Tongue (tissue), 2 donors: ENCODE measurements around the gene LSM4. TPM values are rescaled to one million over a fixed set of nuclear protein-coding genes. Genes with fewer than 3 reads are reported as not detected.

Source experiments
- DNase-seq: peaks from one replicate; pipeline ENCODE4 v3.0.0-alpha.2; 2015
- total RNA-seq: library from RNA; depleted of rRNA; stranded (reverse); fragments of >200 nt; gene quantifications from one replicate; pipeline ENCODE4 v1.2.3, GENCODE V29; 2014

Gene LSM4
- total RNA-seq, 1 donor from 2014 or later = 143 TPM

DNA sequence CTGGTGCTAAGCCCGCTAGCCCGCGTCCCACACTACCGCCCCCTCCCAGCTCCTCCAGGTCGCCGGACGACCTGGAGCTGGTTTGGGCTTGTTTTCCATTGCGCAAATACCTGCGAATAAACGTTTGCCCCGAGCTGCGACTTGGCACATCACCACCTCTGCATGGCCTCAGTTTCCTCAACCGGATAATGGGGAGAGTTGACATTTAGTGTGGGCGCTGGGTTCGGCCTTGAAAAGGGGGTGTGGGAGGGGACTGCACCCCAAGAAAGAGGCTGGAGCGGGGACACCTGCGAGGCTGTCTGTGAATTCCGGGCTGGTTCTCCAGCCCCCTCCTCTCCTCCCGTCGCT, 30.4 kb downstream of the LSM4 start:
- DNase-seq = no peak

DNA sequence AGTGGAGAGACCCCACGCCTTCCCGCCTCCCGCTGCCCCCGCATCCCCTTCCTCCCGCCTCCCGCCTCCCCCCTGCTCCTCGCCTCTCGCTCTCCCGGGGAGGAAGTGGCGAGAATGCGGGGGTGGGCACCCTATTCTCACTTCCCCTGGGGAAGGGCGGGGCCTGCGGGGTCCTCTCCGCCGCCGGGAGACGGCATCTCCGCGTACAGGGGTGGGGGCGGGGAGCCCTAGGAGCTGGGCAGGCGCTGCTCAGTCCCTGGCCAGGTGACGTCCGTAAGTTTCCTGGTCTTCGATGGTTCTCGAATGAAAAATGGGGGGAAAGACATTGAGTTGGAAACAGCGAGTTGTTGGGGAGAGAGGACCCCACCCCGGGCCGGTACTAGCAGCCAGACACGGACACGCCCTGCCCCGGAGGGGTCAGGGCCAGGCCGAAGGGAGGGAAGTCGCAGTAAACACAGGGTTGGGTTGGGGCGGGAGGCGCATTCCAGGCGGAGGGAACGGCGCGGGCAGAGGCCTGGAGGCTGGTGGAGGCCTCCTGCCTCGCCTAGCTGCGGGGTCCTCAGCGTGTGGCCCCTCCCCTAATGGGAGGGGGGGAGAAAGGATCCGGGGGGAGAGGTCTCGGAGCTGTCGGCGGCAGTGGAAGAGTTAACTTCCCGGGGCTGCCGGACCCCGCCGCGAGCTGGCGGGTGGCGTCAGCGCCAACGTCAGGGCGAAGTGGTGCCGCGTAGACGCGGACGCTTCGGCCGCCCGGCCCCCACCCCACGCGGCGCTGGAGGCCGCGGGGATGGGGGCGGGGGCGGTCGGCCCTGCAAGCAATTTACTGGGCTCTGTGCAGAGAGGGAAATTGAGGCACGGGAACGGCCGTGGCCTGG, 31.1 kb downstream of the LSM4 start:
- DNase-seq = peak; percentile 87

DNA sequence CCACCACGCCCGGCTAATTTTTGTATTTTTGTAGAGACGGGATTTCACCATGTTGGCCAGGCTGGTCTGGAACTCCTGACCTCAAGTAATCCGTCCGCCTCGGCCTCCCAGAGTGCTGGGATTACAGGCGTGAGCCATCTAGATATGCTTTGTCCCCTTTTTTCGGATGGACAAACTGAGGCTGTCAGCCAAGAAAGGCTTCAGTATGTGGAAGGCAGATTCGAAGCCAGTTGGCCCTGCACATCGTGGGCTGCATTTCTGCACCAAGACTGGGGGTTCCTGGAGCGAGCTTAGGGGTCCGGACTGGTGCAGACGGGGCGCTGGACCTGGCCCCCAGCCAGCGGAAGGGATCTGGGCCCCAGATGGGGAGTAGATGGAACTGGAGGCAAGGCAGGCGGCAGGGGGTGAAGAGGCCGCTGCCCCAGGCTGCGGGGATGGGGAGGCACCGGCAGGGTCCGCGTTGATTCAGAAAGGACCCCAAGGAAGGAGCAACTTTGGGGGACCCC, 31.8 kb downstream of the LSM4 start:
- DNase-seq = no peak

DNA sequence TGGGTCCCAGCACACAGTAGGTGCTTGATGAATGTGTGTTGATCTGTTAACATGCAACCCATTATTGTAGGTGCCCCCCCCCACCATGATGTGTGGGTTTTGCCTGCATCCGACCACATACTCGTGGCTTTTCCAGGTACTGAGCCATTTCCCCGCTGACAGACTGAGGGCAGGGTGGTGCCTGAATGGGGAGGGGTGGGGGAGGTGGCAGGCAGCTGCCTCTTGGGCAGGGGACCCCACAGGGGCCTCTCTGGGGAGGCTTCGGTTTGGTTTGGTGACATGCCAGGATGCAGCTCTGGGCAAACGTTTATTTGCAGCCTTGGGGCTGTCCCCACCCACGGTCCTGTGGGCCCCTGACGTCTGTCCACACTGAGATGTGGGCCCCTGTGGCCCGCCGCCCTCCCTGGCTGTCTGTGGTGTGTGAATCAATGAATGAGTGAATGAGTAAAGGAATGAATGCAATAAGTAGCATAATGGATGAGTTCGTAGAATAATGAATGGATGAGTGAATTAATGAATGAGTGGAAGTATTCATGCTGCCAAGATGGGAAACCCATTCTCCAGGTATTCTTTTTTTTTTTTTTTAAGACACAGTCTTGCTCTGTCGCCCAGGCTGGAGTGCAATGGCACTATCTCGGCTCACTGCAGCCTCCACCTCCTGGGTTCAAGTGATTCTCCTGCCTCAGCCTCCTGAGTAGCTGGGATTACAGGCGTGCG, 32.4 kb downstream of the LSM4 start:
- DNase-seq = no peak

DNA sequence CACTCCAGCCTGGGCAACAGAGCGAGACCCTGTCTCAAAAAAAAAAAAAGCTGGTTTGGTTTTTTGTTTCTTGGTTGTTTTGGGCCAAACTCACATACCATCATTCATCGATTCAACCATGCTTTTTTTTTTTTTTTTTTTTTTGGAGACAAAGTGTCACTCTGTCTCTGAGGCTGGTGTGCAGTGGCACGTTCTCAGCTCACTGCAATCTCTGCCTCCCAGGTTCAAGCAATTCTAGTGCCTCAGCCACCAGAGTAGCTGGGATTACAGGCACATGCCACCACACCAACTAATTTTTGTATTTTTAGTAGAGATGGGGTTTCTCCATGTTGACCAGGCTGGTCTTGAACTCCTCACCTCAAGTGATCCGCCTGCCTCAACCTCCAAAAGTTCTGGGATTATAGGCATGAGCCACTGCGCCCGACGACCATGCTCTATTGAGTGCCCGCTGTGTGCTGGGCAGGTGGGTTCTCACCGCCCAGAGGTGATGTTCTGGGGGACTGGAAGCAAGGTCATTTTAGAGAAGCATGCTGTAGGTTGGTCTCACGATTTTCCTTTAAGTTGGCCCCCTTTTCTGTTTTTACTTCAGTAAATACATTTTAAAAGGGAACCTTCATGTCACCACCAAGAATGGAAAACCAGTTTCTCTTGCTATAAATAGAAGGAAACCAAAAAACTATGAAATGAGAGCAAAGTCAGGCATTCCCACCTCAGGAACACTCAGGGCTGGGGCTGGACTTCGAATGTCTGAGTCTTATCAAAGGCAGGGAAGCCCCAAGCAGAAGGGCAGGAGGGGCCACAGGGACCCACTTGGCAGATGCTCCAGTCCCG, 33.2 kb downstream of the LSM4 start:
- peak; percentile 30 for DNase-seq

DNA sequence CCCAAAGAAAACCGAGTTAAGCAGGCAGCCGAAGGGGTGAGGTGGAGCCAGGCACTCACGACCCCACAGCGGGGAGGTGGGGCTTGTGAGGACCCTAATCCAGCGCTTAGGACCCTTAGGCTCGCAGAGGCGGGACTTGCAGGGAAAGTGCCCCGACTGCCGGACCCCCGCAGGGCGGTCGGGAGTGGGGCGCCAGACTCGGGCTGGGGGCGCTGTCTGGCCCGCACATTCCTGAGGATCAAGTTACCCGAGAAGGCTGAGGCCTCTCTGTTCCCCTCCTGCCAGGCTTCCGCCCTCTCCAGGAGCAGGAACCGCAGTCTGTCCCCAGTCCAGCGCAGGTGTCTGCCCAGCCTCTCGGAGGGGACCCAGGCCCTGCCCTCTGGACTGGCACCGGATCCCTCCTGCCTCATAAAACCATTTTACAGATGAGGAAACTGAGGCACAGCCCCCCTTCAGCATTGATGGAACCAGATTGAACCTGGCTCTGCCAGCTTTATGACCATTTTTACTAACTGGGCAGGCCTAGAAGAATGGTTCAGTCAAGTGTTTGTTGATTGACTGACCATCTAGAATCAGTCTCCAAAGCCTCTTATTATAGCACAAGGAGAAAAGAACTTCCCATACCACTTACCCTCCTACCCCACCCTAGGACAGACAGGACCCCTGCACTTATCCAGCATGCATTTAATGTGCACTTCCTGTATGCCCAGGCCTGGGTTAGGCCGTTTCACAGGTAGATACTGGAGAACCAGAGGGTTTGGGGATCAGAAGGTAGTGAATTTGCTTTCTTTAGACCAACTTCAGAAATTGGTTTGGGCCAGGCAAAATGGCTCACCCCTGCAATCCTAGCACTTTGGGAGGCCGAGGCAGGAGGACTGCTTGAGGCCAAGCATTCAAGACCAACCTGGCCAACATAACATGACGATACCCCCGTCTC, 34.8 kb downstream of the LSM4 start:
- DNase-seq = peak; percentile 67

DNA sequence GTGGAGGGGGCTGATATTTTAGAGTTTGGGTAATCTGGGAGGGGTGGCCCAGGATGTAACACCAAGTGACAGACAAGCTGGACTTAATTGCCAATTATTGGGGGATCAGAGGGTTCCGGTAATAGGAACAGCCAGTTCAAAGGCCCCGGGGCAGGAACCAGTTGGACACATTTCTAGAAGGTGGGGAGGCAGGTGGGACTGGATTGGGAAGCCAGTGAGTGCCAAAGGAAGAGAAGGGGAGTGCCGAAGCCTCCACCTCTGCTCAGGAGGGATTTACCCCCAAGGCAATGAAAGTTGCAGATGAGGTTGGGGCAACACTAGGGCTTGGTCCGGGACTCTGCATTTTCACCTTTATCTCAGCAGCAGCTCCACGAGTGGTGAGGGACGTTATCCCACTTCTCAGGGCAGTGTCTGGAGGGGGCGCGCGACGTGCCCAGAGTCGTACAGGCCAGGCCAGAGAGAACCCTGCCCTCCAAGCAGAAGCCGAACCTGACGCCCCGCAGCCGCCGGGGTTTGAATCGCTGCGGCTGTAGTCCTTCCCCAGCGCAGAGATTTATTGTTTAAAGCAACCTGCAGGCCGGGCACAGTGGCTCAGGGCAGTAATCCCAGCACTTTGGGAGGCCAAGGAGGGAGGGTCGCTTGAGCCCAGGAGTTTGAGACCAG, 35.8 kb downstream of the LSM4 start:
- no peak for DNase-seq

DNA sequence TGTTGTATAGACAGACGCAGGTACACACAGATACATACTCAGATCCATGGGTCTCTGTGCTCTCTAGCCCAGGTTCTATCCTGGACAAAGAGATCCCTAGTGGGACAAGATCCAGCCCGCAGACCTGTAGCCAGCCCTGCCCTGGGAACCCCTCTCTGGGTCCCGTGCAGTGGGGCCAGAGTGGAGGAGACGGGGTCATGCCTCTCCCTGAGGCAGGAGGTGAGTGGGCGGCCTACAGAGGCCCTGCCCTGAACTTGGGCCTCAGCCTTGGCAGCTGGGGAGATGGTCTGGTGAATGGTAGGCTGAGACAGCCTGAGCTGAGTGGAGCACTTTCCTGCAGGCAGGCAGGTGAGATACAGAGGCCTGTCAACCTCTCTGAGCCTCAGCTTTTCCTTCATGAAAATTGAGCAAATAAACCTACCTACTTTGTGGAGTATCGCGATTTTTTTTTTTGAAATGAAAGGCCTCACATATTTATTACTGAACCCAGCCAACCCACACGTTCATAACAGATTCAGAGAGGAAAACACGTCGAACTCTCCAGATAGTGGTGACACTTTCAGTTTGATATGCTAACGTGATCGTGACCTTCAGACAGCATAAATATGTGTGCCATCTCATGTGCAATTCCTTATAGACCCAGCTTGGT, 38.0 kb downstream of the LSM4 start:
- no peak for DNase-seq

DNA sequence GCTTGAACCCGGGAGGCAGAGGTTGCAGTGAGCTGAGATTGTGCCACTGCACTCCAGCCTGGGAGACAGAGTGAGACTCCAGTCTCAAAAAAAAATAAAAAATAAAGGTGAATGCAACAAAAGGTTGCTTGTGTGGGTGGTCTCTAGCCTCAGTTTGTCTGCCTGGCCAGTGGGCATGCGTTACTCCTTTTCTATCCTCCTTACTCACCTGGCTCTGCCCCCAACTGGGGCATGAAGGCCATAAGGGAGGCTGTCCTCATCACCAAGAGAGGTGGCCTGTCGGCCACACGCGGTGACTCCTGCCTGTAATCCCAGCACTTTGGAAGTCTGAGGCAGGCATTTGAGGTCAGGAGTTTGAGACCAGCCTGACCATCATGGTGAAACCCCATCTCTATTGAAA, 39.5 kb downstream of the LSM4 start:
- DNase-seq = no peak

DNA sequence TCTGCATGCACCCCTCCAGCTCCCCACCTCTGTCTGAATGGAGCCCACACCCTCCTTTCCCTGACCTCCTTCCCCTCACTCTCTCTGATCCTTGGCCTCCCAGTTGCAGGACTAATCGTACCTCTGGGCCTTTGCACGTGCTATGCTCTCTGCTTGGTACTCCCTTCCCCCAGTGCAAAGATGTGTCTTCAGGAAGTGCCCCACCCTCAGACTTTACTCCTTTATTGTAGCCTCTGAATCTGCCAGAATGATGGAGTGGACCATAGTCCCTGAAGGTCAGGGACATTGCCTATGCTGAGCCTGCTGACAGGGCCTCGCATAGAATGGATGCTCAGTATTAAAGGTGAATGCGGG, 40.1 kb downstream of the LSM4 start:
- DNase-seq = no peak

DNA sequence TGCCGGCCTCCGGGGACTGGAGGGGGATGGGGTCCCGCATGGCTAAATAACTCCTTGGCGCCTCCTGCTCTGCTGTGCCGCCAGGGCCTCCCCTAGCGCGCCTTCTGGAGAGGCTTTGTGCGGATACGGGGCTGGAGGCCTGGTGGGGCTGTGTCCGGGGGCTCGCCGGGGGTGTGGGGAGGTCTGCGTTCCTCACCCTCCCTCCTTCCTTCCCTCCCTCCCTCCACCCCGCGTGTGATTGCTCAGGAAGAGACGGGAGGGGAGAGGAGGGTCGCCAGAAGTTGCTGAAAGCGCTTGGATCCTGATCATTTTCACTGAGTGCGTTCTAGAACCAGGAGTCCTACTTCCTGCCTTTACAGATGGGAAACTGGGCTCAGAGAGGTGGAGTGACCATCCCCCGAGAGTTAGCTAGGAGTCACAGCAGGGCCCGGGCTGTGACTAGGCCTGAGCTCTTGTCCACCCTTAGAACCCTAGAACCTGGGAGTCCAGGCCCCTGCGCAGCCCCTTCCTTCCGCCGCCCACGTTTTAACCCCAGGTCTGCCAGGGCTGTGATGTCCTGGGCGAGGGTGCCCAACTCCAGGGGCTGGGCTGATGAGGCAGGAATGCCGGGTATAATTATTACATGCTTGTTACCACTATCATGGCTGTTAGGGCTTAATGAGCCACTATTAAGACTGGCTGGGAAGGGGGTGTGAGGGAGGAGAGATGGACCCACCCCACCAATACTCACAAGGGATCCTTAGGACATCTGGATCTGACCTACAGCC, 40.7 kb downstream of the LSM4 start:
- no peak for DNase-seq

DNA sequence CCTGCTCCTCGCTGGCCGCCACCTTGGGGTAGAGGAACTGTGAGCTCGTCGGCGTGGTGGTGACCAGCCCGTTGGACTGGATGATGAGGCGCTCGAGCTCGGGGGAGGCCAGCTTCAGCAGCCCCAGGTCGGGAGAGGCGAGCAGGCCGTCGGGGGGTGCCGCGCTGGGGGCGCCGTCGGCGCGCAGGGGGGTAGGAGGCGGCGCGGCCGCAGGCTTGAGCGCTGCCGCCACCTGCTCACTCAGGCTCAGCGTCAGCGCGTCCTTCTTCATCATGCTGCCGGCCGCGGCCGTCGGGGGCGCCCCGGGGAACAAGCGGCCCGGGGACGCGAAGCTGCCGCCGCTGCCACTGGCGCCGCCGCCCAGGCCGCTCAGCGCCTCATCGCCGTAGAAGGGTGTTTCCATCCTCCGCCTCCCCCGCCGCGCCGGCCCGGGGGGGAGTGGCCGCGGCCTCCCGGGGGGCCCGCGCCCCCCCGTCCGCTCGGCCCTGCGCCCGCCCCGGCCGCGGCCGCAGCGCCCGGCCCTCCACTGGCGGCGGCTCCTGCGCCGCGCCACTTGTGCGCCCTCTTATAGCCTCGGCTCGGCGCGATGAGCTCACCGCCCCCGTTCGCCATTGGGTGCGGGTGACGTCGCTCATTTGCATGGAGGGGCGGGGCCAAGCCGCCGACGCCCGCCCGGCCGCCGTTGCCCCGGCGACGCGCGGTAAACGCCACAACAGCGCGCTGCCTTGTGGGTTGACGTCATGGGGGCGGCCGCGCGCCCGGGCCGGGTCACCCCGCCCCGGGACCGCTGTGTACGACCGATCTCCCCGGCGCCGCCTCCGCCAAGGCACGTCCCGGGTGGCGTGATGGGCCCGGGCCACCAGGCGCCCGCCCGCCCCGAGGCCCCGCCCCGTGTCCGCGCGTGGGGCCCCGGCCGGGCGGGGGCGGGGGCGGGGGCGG, 41.5 kb downstream of the LSM4 start, which contains the start of gene JUND:
Gene JUND (minus strand): TSS at position 541 of the 939 bp plus-strand sequence. CDS start 138 bp downstream, at position 403.
- DNase-seq = peak; percentile 99

DNA sequence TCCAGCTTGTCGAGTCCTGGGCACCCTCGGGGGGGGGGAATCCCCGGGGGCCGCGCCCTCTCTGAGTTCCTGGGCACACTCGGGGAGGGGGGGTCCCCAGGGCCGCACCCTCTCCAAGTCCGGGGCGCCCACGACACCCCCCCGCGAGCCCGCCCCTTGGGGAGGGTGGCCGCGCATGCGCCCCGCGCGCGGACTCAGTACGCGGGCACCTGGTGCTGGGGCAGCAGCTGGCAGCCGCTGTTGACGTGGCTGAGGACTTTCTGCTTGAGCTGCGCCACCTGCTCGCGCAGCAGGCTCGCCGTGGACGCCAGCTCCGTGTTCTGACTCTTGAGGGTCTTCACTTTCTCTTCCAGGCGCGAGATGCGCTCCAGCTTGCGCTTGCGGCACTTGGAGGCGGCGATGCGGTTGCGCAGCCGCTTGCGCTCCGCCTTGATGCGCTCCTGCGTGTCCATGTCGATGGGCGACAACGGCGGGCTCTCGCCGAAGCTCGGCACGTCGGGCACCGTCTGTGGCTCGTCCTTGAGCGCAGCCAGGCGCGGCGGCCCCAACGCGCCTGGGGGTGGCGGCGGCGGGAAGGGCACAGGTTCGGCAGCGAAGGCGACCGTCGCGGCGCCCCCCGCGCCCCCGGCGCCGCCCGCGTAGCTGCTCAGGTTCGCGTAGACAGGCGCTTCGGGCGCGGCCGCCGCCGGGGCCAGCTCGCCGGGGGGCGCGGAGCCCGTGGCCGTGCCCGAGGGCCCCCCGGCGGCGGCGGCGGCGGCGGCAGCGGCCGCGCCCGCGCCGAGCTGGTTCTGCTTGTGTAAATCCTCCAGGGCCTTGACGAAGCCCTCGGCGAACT, 42.4 kb downstream of the LSM4 start:
- peak; percentile 92 for DNase-seq

DNA sequence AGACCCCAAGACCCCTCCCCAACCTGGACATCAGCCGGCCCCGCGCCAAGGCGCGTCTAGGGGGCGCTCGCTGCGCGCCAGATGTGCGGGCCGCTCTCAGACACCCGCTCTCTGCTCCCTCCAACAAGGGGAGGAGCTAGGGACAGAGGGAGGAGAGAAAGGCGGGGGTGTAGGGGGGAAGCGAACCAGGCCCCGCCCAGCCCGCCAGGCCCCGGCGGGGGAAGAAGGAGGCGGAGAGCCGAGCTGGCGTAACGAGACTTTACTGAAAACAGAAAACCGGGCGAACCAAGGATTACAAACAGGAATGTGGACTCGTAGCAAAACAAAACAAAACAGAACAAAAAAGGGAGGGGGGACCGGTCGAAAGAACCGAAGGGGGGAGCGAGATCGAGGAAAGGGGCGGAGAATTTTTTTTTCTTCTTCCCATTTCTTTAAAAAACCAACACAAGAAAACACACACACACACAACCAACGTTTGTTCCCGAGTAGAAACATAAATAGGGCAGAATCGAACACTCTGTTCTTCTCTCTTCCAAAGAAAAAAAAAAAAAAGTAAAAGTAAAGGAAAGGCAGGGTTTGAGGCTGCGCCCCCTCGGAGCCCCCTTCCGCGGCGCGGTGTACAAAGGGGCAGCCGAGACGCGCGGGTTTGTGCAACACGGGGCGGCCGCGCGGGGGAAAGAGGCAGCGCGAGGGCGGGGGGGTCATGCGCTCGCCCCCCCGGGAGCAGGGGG, 43.2 kb downstream of the LSM4 start:
- peak; percentile 98 for DNase-seq

DNA sequence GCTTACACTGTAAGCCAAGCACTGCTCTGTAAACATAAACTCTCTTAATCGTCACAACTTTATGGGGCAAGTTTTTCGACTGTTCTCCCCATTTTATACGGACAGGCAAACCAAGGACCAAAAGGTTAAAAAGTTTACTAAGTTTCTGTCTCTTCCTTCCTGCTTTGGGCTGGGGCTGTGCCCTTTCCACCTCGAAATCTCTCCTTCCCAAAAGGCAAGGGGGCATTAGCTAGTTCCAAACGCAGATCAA, 43.7 kb downstream of the LSM4 start:
- no peak for DNase-seq

DNA sequence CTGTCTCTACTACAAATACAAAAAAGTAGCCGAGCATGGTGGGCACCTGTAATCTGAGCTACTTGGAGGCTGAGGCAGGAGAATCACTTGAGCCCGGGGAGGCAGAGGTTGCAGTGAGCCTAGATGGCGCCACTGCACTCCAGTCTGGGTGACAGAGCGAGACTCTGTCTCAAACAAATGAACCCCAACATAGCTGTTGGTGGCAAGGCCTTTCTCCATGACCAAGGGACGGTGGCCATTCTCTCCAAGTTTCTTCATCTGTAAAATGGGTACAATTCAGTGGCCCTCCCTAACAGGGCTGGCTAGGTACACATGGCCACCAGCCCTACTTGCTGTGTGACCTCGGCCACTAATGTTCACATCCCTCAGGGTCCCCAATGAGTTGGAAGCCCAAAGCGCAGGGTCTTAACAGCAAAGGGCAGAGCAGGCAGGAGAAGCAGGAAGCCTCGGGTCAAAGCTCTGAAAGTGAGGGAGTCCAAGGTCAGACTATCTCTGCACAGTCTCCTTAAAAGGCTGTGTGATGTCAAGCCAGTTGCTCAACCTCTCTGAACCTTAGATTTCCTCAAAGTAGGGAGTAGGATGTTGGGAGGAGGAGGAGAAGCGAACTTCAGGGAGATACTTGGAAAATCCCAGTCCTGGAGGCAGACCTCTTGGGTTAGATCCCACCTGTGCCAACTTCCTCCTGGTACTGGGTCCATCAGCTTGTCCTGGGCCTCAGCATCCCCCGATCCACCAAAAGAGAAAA, 44.2 kb downstream of the LSM4 start:
- peak; percentile 70 for DNase-seq
